OCI-LY1 (cell line): ENCODE data around the gene FBXW7.

Experiments used
- CTCF ChIP-seq: fragments of 200-600 bp; sonication (generic), shearing (Covaris generic); IDR thresholded peaks from 2 replicates; pipeline ENCODE4 v1.5.1; 2017; ENCODE audit warnings: mild to moderate bottlenecking, antibody characterized with exemption, low read length, moderate library complexity, mixed read lengths
- EZH2 ChIP-seq: fragments of 200-600 bp; sonication (generic), shearing (Covaris generic); IDR thresholded peaks from 2 replicates; pipeline ENCODE4 v1.8.0; 2017; ENCODE audit warnings: borderline replicate concordance, mixed run types, mild to moderate bottlenecking, antibody characterized with exemption, low read length, moderate library complexity, mixed read lengths

GRCh38 chr4:152482211-152482610, 53.7 kb downstream of the FBXW7 start:
- TF ChIP-seq CTCF (no peak), EZH2 (no peak)
